ENCODE measurements around the gene MUC5AC.

Gene MUC5AC

DNA sequence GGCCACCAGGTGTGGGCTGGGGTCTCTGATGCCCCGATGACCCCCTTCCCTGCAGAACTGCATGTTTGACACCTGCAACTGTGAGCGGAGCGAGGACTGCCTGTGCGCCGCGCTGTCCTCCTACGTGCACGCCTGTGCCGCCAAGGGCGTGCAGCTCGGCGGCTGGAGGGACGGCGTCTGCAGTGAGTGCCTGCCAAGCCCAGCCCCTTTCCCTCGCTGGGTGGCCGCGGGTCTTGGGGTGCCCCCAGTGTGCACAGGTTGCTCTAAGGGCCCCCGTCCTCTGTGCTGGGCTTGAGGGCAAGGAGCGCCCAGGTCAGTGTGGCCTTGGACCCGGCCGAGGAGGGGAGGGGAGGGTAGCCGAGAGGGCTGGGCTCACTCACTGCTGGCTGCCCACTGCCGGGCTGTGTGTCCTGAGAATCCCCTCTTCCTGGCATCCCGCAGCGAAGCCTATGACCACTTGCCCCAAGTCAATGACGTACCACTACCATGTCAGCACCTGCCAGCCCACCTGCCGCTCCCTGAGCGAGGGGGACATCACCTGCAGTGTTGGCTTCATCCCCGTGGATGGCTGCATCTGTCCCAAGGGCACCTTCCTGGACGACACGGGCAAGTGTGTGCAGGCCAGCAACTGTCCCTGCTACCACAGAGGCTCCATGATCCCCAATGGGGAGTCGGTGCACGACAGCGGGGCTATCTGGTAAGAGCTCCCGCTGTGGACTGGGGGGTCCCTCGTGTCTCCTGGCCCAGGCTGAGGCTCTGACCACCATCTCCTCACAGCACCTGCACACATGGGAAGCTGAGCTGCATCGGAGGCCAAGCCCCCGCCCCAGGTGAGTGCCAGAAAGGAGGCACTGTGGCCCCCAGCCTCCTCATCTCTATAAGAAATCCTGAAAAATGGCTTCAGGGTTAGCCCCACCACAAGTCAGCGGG is 17.0 kb downstream of the MUC5AC start:
- DNase-seq (ENCODE audit: low read depth in 1 of 2, low spot score in 1 of 2): no peak
- in situ Hi-C loops (cut with HindIII; ENCODE audit: low pct_unique_long_range_greater_than_20kb, low sequenced_read_pairs): no loop called here
- no peak for TF ChIP-seq JUND (IDR thresholded peaks at IDR 0.05; ENCODE audit: low read depth)

GRCh38 chr11:1175461-1176223 is 17.9 kb downstream of the MUC5AC start:
- TF ChIP-seq JUND (IDR thresholded peaks at IDR 0.05; ENCODE audit: low read depth): no peak
- in situ Hi-C loops (cut with HindIII; ENCODE audit: low pct_unique_long_range_greater_than_20kb, low sequenced_read_pairs): no loop called here
- DNase-seq (ENCODE audit: low read depth in 1 of 2, low spot score in 1 of 2): no peak

GRCh38 chr11:1176224-1177019 is 18.7 kb downstream of the MUC5AC start:
- no peak for TF ChIP-seq JUND (IDR thresholded peaks at IDR 0.05; ENCODE audit: low read depth)
- in situ Hi-C loops (cut with HindIII; ENCODE audit: low pct_unique_long_range_greater_than_20kb, low sequenced_read_pairs): no loop called here
- DNase-seq (ENCODE audit: low read depth in 1 of 2, low spot score in 1 of 2): no peak

- in situ Hi-C loops (cut with HindIII; ENCODE audit: low pct_unique_long_range_greater_than_20kb, low sequenced_read_pairs): no loop called here
- TF ChIP-seq JUND (IDR thresholded peaks at IDR 0.05; ENCODE audit: low read depth): no peak
Observed at GRCh38 chr11:1177020-1177770, 19.4 kb downstream of the MUC5AC start.

DNA sequence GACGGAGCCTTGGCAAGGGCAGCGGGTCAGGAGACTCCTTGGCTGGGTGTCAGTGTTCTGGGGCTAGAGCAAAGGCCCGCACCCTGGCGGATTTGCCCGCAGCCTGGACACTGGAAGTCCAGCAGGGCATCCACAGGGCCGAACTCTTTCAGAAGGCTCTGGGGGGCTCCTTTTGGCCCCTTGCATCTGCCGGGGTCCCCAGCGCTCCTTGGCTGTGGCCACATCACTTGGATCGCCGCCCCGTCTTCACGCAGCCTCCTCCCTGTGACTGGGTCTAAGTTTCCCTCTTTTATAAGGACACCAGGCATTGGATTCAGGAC is 20.0 kb downstream of the MUC5AC start:
- in situ Hi-C loops (cut with HindIII; ENCODE audit: low pct_unique_long_range_greater_than_20kb, low sequenced_read_pairs): no loop called here
- TF ChIP-seq JUND (IDR thresholded peaks at IDR 0.05; ENCODE audit: low read depth): no peak
- no peak for DNase-seq (ENCODE audit: low read depth in 1 of 2, low spot score in 1 of 2)

More at GRCh38 chr11:1177020-1177770, 19.4 kb downstream of the MUC5AC start:
- no peak for DNase-seq (ENCODE audit: low read depth in 1 of 2, low spot score in 1 of 2)

GRCh38 chr11:1178201-1178885 is 20.6 kb downstream of the MUC5AC start:
- no peak for DNase-seq (ENCODE audit: low read depth in 1 of 2, low spot score in 1 of 2)
- TF ChIP-seq JUND (IDR thresholded peaks at IDR 0.05; ENCODE audit: low read depth): no peak
- in situ Hi-C loops (cut with HindIII; ENCODE audit: low pct_unique_long_range_greater_than_20kb, low sequenced_read_pairs): no loop called here

- in situ Hi-C loops (cut with HindIII; ENCODE audit: low pct_unique_long_range_greater_than_20kb, low sequenced_read_pairs): no loop called here
- DNase-seq (ENCODE audit: low read depth in 1 of 2, low spot score in 1 of 2): no peak
- TF ChIP-seq JUND (IDR thresholded peaks at IDR 0.05; ENCODE audit: low read depth): no peak
Observed at GRCh38 chr11:1178906-1179305, 21.2 kb downstream of the MUC5AC start.

DNA sequence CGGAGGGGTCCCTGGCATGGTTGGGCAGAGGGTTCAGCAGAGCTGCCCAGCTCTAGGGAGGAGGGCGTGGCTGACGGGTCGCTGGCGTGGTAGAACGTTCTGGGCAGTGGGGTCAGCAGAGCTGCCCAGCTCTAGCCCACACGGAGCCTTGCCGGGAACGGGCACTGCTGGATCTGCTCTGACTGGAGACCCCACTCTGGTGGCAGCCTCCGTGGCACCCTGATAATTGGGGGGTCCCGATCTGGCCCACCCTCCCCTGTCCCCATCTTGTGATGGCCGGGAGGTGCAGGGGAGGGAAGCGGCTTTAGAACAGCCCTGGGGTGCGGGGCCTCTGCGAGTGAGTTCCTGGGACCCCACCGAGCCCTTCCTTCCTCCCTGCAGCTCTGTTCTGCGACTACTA is 21.9 kb downstream of the MUC5AC start:
- in situ Hi-C loops (cut with HindIII; ENCODE audit: low pct_unique_long_range_greater_than_20kb, low sequenced_read_pairs): no loop called here
- no peak for DNase-seq (ENCODE audit: low read depth in 1 of 2, low spot score in 1 of 2)
- TF ChIP-seq JUND (IDR thresholded peaks at IDR 0.05; ENCODE audit: low read depth): no peak

DNA sequence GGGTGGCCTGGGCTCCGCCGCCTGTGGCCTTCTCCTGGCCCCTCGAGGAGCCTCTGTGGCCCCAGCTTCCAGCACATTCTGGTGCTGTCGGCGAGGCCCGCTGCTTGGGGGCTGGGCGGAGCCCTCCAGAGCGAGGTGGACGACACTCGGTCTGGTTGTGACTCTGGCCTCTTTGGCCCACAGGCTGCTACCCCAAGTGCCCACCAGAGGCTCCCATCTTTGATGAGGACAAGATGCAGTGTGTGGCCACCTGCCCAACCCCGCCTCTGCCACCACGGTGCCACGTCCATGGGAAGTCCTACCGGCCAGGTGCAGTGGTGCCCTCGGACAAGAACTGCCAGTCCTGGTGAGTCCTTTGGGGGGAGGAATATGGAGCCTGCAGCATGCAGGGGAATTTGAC is 22.4 kb downstream of the MUC5AC start:
- TF ChIP-seq JUND (IDR thresholded peaks at IDR 0.05; ENCODE audit: low read depth): no peak

DNA sequence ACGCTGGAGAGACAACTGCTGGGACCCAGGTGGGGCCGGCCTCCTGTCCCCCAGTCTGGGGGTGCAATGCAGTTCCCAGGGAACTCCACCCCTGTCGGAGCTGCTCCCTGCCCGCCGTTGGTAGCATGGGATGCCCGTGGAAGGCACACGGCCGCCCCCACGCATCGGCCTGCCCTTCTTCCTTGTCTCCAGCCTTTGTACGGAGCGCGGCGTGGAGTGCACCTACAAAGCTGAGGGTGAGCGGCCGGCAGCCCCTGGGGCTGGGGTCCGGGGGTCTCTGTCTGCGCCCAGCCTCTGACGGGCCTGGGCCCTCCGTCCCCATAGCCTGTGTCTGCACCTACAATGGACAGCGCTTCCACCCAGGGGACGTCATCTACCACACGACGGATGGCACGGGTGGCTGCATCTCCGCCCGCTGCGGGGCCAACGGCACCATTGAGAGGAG is 23.2 kb downstream of the MUC5AC start:
- in situ Hi-C loops (cut with HindIII; ENCODE audit: low pct_unique_long_range_greater_than_20kb, low sequenced_read_pairs): no loop called here

More for the DNA sequence above, 22.4 kb downstream of the MUC5AC start:
- in situ Hi-C loops (cut with HindIII; ENCODE audit: low pct_unique_long_range_greater_than_20kb, low sequenced_read_pairs): no loop called here
- no peak for DNase-seq (ENCODE audit: low read depth in 1 of 2, low spot score in 1 of 2)

DNA sequence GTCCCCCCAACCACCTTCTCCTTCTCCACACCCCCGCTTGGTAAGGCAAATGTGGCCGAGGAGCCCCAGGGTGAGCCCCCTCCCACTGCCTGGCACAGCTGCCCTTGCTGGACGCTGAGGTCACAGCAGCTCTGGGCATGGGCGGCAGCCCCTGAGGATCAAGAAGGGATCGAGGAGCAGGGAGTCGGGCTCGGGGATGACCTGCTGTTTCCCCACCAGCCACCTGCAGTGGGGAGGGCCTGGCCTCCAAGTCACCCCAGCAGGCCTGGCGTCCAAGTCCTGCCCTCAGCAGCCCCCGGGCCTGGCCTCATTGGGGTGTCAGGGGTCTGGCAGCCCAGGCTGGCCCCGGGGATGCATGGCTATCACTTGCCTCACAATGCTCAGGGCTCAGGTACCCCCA is 23.7 kb downstream of the MUC5AC start:
- TF ChIP-seq JUND (IDR thresholded peaks at IDR 0.05; ENCODE audit: low read depth): no peak
- in situ Hi-C loops (cut with HindIII; ENCODE audit: low pct_unique_long_range_greater_than_20kb, low sequenced_read_pairs): no loop called here

More for the DNA sequence above, 23.2 kb downstream of the MUC5AC start:
- TF ChIP-seq JUND (IDR thresholded peaks at IDR 0.05; ENCODE audit: low read depth): no peak
- no peak for DNase-seq (ENCODE audit: low read depth in 1 of 2, low spot score in 1 of 2)

More for the DNA sequence above, 23.7 kb downstream of the MUC5AC start:
- no peak for DNase-seq (ENCODE audit: low read depth in 1 of 2, low spot score in 1 of 2)
